Measurements from ENCODE around the gene PDXP.
"Not testable (repeated sequence)": the region's sequence is repeated elsewhere in the genome, so short reads cannot be mapped to it uniquely, and the experiment has no call there.

The PDXP gene

GRCh38 chr22:37672920-37673455 is 14.5 kb downstream of the PDXP start:
- in situ Hi-C loops (cut with HindIII; ENCODE audit: low sequenced_read_pairs) = no loop called here

GRCh38 chr22:37674248-37674647 is 15.7 kb downstream of the PDXP start:
- in situ Hi-C loops (cut with HindIII; ENCODE audit: low sequenced_read_pairs) = no loop called here

- in situ Hi-C loops (cut with HindIII; ENCODE audit: low sequenced_read_pairs) = no loop called here
Observed at GRCh38 chr22:37674951-37675929, 16.7 kb downstream of the PDXP start, which contains the start of gene LGALS1. Gene LGALS1 (plus strand): TSS chr22:37675636. CDS start chr22:37675703, 67 bp downstream.

- in situ Hi-C loops (cut with HindIII; ENCODE audit: low sequenced_read_pairs) = no loop called here
Observed at GRCh38 chr22:37675930-37676735, 17.6 kb downstream of the PDXP start.

GRCh38 chr22:37676736-37677492 is 18.4 kb downstream of the PDXP start:
- in situ Hi-C loops (cut with HindIII; ENCODE audit: low sequenced_read_pairs) = no loop called here

- in situ Hi-C loops (cut with HindIII; ENCODE audit: low sequenced_read_pairs) = no loop called here
Observed at GRCh38 chr22:37677493-37677974, 19.0 kb downstream of the PDXP start.

- in situ Hi-C loops (cut with HindIII; ENCODE audit: low sequenced_read_pairs) = no loop called here
Observed at GRCh38 chr22:37678372-37678771, 19.8 kb downstream of the PDXP start.

GRCh38 chr22:37679670-37680069 is 21.1 kb downstream of the PDXP start:
- in situ Hi-C loops (cut with HindIII; ENCODE audit: low sequenced_read_pairs) = no loop called here

GRCh38 chr22:37680191-37680851 is 21.8 kb downstream of the PDXP start:
- in situ Hi-C loops (cut with HindIII; ENCODE audit: low sequenced_read_pairs) = no loop called here

- in situ Hi-C loops (cut with HindIII; ENCODE audit: low sequenced_read_pairs) = no loop called here
Observed at GRCh38 chr22:37681001-37681424, 22.5 kb downstream of the PDXP start.

GRCh38 chr22:37681556-37682049 is 23.1 kb downstream of the PDXP start:
- in situ Hi-C loops (cut with HindIII; ENCODE audit: low sequenced_read_pairs) = no loop called here

GRCh38 chr22:37684803-37685615 is 26.5 kb downstream of the PDXP start:
- in situ Hi-C loops (cut with HindIII; ENCODE audit: low sequenced_read_pairs) = no loop called here

- in situ Hi-C loops (cut with HindIII; ENCODE audit: low sequenced_read_pairs) = no loop called here
Observed at GRCh38 chr22:37686002-37686982, 27.8 kb downstream of the PDXP start, which contains the start of gene NOL12. Gene NOL12 (plus strand): TSS chr22:37686343. CDS start chr22:37686393, 50 bp downstream.

- in situ Hi-C loops (cut with HindIII; ENCODE audit: low sequenced_read_pairs) = no loop called here
Observed at GRCh38 chr22:37690407-37690806, 31.9 kb downstream of the PDXP start.

- in situ Hi-C loops (cut with HindIII; ENCODE audit: low sequenced_read_pairs) = no loop called here
Observed at GRCh38 chr22:37690901-37691504, 32.5 kb downstream of the PDXP start.

GRCh38 chr22:37692627-37693285 is 34.2 kb downstream of the PDXP start:
- in situ Hi-C loops (cut with HindIII; ENCODE audit: low sequenced_read_pairs) = no loop called here

- in situ Hi-C loops (cut with HindIII; ENCODE audit: low sequenced_read_pairs) = not testable (repeated sequence)
Observed at GRCh38 chr22:37694131-37694530, 35.6 kb downstream of the PDXP start.

Data from DLD1 (cell line).